ENCODE results near the gene SEC23IP. TPM values are rescaled to one million over a fixed set of nuclear protein-coding genes. Genes with fewer than 3 reads are reported as not detected.

The SEC23IP gene
- total and polyA plus RNA-seq, 7 experiments from 2014 or later: 34.8 to 68.3 (median 45.1) TPM

DNA sequence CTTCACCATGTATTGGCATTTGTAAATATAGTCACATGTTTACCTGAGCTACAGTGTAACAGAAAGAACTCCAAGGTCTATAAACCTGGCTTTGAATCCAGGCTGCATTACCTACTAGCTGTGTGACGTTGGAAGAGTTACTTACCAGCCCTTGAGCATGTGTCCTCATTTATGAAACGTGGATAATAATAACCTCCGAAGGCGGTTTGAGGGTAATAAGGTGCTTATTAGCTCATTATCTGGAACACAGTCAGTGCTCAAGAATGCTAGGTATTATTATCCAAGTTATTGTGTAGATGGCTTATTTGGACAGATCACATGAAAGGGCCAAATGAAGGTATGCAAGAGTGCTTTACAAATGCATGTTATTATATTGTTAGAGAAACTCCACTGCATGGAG is 64.9 kb downstream of the SEC23IP start:
- Histone ChIP-seq H3K27ac (ENCODE audit: low read depth, low read length) (no peak overlapping the region), H3K36me3 (ENCODE audit: control insufficient read depth in 2 of 3, insufficient read depth in 3 of 3, low read length in 3 of 3) (no peaks in the 10 kb centered on the region), H3K27me3 (ENCODE audit: control insufficient read depth in 2 of 2, insufficient read depth in 2 of 2, low read length in 2 of 2) (no peaks in the 10 kb centered on the region), H3K9me3 (ENCODE audit: control insufficient read depth in 2 of 3, low read length in 3 of 3) (no peaks in the 10 kb centered on the region), H3K4me1 (ENCODE audit: control insufficient read depth in 2 of 2, insufficient read depth in 2 of 2, low read length in 2 of 2) (no peaks in the 10 kb centered on the region), H3K4me3 (ENCODE audit: low read length) (no peak overlapping the region)
- peaks cover 0 to 8% (median 0%) of the 10 kb centered on the region in 5 donors for H3K36me3 Mint-ChIP-seq
- ATAC-seq (no peak), DNase-seq (no peak)
- ChIA-PET POLR2A (no interaction called here), CTCF (no interaction called here)
- H3K27ac Mint-ChIP-seq: no peak overlapping the region
- H3K4me3 Mint-ChIP-seq: no peak overlapping the region
- peaks cover 6 to 25% (median 7%) of the 10 kb centered on the region in 5 donors for H3K27me3 Mint-ChIP-seq
- H3K9me3 Mint-ChIP-seq: peaks cover 0 to 5% (median 0%) of the 10 kb centered on the region in 11 donors
- intact Hi-C loops (cut with micrococcal nuclease): no loop called here
- peaks cover 0 to 4% (median 0%) of the 10 kb centered on the region in 7 donors for H3K4me1 Mint-ChIP-seq

GRCh38 chr10:119962837-119963236 is 70.3 kb downstream of the SEC23IP start:
- Mint-ChIP-seq H3K9me3 (peaks cover 1 to 22% (median 16%) of the 10 kb centered on the region in 11 donors), H3K36me3 (peaks cover 0 to 10% (median 4%) of the 10 kb centered on the region in 5 donors), H3K27me3 (peaks cover 6 to 24% (median 17%) of the 10 kb centered on the region in 5 donors), H3K4me1 (peaks cover 0 to 2% (median 0%) of the 10 kb centered on the region in 7 donors), H3K4me3 (no peak overlapping the region), H3K27ac (no peak overlapping the region)
- ATAC-seq (no peak), DNase-seq (no peak)
- intact Hi-C loops (cut with micrococcal nuclease): no loop called here
- ChIA-PET CTCF (no interaction called here), POLR2A (no interaction called here)
- Histone ChIP-seq H3K4me3 (ENCODE audit: low read length) (no peak overlapping the region), H3K27ac (ENCODE audit: low read depth, low read length) (no peak overlapping the region), H3K4me1 (ENCODE audit: control insufficient read depth in 2 of 2, insufficient read depth in 2 of 2, low read length in 2 of 2) (no peaks in the 10 kb centered on the region), H3K9me3 (ENCODE audit: control insufficient read depth in 2 of 3, low read length in 3 of 3) (peaks cover 0 to 5% (median 0%) of the 10 kb centered on the region in 3 experiments), H3K27me3 (ENCODE audit: control insufficient read depth in 2 of 2, insufficient read depth in 2 of 2, low read length in 2 of 2) (no peaks in the 10 kb centered on the region), H3K36me3 (ENCODE audit: control insufficient read depth in 2 of 3, insufficient read depth in 3 of 3, low read length in 3 of 3) (no peaks in the 10 kb centered on the region)

- peaks cover 3 to 32% (median 17%) of the 10 kb centered on the region in 5 donors for H3K27me3 Mint-ChIP-seq
- no peak for ATAC-seq
- H3K4me1 ChIP-seq (ENCODE audit: control insufficient read depth in 2 of 2, insufficient read depth in 2 of 2, low read length in 2 of 2): no peaks in the 10 kb centered on the region
These were observed 74.5 kb downstream of the SEC23IP start for GRCh38 chr10:119967066-119967465.

GRCh38 chr10:119969609-119970008 is 77.1 kb downstream of the SEC23IP start:
- POLR2A ChIA-PET: no interaction called here
- Histone ChIP-seq H3K36me3 (ENCODE audit: control insufficient read depth in 2 of 3, insufficient read depth in 3 of 3, low read length in 3 of 3) (no peaks in the 10 kb centered on the region), H3K27me3 (ENCODE audit: control insufficient read depth in 2 of 2, insufficient read depth in 2 of 2, low read length in 2 of 2) (no peaks in the 10 kb centered on the region), H3K4me3 (ENCODE audit: low read length) (no peak overlapping the region), H3K4me1 (ENCODE audit: control insufficient read depth in 2 of 2, insufficient read depth in 2 of 2, low read length in 2 of 2) (no peaks in the 10 kb centered on the region), H3K27ac (ENCODE audit: low read depth, low read length) (no peak overlapping the region), H3K9me3 (ENCODE audit: control insufficient read depth in 2 of 3, low read length in 3 of 3) (peaks cover 0 to 5% (median 0%) of the 10 kb centered on the region in 3 experiments)
- Mint-ChIP-seq H3K9me3 (peaks cover 6 to 26% (median 14%) of the 10 kb centered on the region in 11 donors), H3K27ac (no peak overlapping the region), H3K27me3 (peaks cover 0 to 32% (median 15%) of the 10 kb centered on the region in 5 donors), H3K4me3 (no peak overlapping the region), H3K36me3 (peaks cover 0 to 10% (median 4%) of the 10 kb centered on the region in 5 donors), H3K4me1 (no peaks in the 10 kb centered on the region)
- intact Hi-C loops (cut with micrococcal nuclease): no loop called here
- DNase-seq (no peak), ATAC-seq (no peak)
- CTCF ChIA-PET: no interaction called here

More at GRCh38 chr10:119967066-119967465, 74.5 kb downstream of the SEC23IP start:
- Histone ChIP-seq H3K9me3 (ENCODE audit: control insufficient read depth in 2 of 3, low read length in 3 of 3) (peaks cover 0 to 5% (median 0%) of the 10 kb centered on the region in 3 experiments), H3K4me3 (ENCODE audit: low read length) (no peak overlapping the region), H3K36me3 (ENCODE audit: control insufficient read depth in 2 of 3, insufficient read depth in 3 of 3, low read length in 3 of 3) (no peaks in the 10 kb centered on the region), H3K27me3 (ENCODE audit: control insufficient read depth in 2 of 2, insufficient read depth in 2 of 2, low read length in 2 of 2) (no peaks in the 10 kb centered on the region), H3K27ac (ENCODE audit: low read depth, low read length) (no peak overlapping the region)
- peaks cover 6 to 26% (median 16%) of the 10 kb centered on the region in 11 donors for H3K9me3 Mint-ChIP-seq
- no peak for DNase-seq
- no peak overlapping the region for H3K27ac Mint-ChIP-seq
- H3K4me1 Mint-ChIP-seq: no peaks in the 10 kb centered on the region
- peaks cover 0 to 10% (median 4%) of the 10 kb centered on the region in 5 donors for H3K36me3 Mint-ChIP-seq
- no peak overlapping the region for H3K4me3 Mint-ChIP-seq
- POLR2A ChIA-PET: no interaction called here
- CTCF ChIA-PET: no interaction called here
- intact Hi-C loops (cut with micrococcal nuclease): no loop called here

DNA sequence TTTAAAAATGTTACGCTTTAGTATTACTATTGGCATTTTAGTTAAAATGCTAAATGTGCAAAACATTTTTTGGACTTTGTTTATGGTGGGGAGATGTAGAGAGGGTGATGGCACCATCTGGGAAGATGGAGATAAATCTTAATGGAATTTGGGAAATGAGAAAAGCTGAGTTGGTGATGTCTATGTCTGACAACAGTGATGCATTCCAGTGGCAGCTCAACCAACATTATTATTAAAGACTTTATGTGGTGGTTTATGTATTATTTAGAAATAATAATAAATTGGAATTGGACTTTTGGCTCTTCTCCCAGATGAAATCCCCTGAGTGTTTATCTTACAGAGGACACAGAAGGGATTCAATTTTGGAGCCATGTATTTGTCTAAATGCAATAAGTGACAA is 77.6 kb downstream of the SEC23IP start:
- no peak for DNase-seq
- H3K9me3 Mint-ChIP-seq: peaks cover 6 to 26% (median 14%) of the 10 kb centered on the region in 11 donors
- intact Hi-C loops (cut with micrococcal nuclease): no loop called here
- no peak overlapping the region for H3K4me3 ChIP-seq (ENCODE audit: low read length)
- peaks cover 0 to 10% (median 4%) of the 10 kb centered on the region in 5 donors for H3K36me3 Mint-ChIP-seq
- ChIA-PET POLR2A (no interaction called here), CTCF (no interaction called here)
- no peak overlapping the region for H3K27ac Mint-ChIP-seq
- H3K4me1 Mint-ChIP-seq: no peaks in the 10 kb centered on the region
- ATAC-seq: no peak
- H3K27ac ChIP-seq (ENCODE audit: low read depth, low read length): no peak overlapping the region
- peaks cover 0 to 5% (median 0%) of the 10 kb centered on the region in 3 experiments for H3K9me3 ChIP-seq (ENCODE audit: control insufficient read depth in 2 of 3, low read length in 3 of 3)
- H3K36me3 ChIP-seq (ENCODE audit: control insufficient read depth in 2 of 3, insufficient read depth in 3 of 3, low read length in 3 of 3): no peaks in the 10 kb centered on the region
- no peaks in the 10 kb centered on the region for H3K27me3 ChIP-seq (ENCODE audit: control insufficient read depth in 2 of 2, insufficient read depth in 2 of 2, low read length in 2 of 2)
- peaks cover 0 to 30% (median 15%) of the 10 kb centered on the region in 5 donors for H3K27me3 Mint-ChIP-seq
- no peak overlapping the region for H3K4me3 Mint-ChIP-seq
- H3K4me1 ChIP-seq (ENCODE audit: control insufficient read depth in 2 of 2, insufficient read depth in 2 of 2, low read length in 2 of 2): no peaks in the 10 kb centered on the region

GRCh38 chr10:119970963-119971362 is 78.4 kb downstream of the SEC23IP start:
- Mint-ChIP-seq H3K9me3 (peaks cover 6 to 22% (median 12%) of the 10 kb centered on the region in 11 donors), H3K4me3 (no peak overlapping the region), H3K27ac (no peak overlapping the region), H3K27me3 (peaks cover 0 to 30% (median 15%) of the 10 kb centered on the region in 5 donors), H3K4me1 (no peaks in the 10 kb centered on the region), H3K36me3 (peaks cover 0 to 10% (median 4%) of the 10 kb centered on the region in 5 donors)
- Histone ChIP-seq H3K4me1 (ENCODE audit: control insufficient read depth in 2 of 2, insufficient read depth in 2 of 2, low read length in 2 of 2) (no peaks in the 10 kb centered on the region), H3K9me3 (ENCODE audit: control insufficient read depth in 2 of 3, low read length in 3 of 3) (peaks cover 0 to 5% (median 0%) of the 10 kb centered on the region in 3 experiments), H3K27me3 (ENCODE audit: control insufficient read depth in 2 of 2, insufficient read depth in 2 of 2, low read length in 2 of 2) (no peaks in the 10 kb centered on the region), H3K4me3 (ENCODE audit: low read length) (no peak overlapping the region), H3K36me3 (ENCODE audit: control insufficient read depth in 2 of 3, insufficient read depth in 3 of 3, low read length in 3 of 3) (no peaks in the 10 kb centered on the region), H3K27ac (ENCODE audit: low read depth, low read length) (no peak overlapping the region)
- DNase-seq: no peak
- ChIA-PET CTCF (no interaction called here), POLR2A (no interaction called here)
- ATAC-seq: no peak
- intact Hi-C loops (cut with micrococcal nuclease): no loop called here

DNA sequence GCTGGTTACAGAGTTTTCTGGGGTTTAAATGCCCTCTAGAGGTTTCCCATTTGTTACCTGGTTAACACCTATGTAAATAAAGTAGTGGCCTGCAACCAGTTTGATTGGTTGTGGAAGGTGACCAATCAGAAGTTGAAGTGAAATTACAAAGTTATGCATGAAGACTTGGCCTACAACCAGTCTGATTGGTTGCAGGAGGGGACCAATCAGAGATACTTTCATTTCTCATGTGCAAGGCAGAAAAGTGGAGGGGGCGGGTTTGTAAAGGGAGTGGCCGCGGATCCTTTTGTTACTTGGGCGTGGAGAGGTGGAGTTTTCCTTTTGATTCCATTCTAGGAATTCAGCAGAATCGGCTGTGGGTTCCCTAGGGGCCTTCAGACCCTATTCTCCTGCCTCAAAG is 80.8 kb downstream of the SEC23IP start:
- Histone ChIP-seq H3K27me3 (ENCODE audit: control insufficient read depth in 2 of 2, insufficient read depth in 2 of 2, low read length in 2 of 2) (no peaks in the 10 kb centered on the region), H3K27ac (ENCODE audit: low read depth, low read length) (no peak overlapping the region), H3K9me3 (ENCODE audit: control insufficient read depth in 2 of 3, low read length in 3 of 3) (no peaks in the 10 kb centered on the region), H3K4me3 (ENCODE audit: low read length) (no peak overlapping the region), H3K36me3 (ENCODE audit: control insufficient read depth in 2 of 3, insufficient read depth in 3 of 3, low read length in 3 of 3) (no peaks in the 10 kb centered on the region), H3K4me1 (ENCODE audit: control insufficient read depth in 2 of 2, insufficient read depth in 2 of 2, low read length in 2 of 2) (no peaks in the 10 kb centered on the region)
- no peak overlapping the region for H3K4me3 Mint-ChIP-seq
- H3K4me1 Mint-ChIP-seq: no peaks in the 10 kb centered on the region
- DNase-seq: no peak
- no peaks in the 10 kb centered on the region for H3K36me3 Mint-ChIP-seq
- intact Hi-C loops (cut with micrococcal nuclease): no loop called here
- POLR2A ChIA-PET: no interaction called here
- CTCF ChIA-PET: no interaction called here
- peaks cover 8 to 23% (median 11%) of the 10 kb centered on the region in 5 donors for H3K27me3 Mint-ChIP-seq
- H3K27ac Mint-ChIP-seq: no peak overlapping the region
- H3K9me3 Mint-ChIP-seq: peaks cover 0 to 4% (median 0%) of the 10 kb centered on the region in 11 donors
- ATAC-seq: no peak

Data from naive thymus-derived CD4-positive, alpha-beta T cell (primary cell).